GM12801 (cell line): ENCODE measurements around the gene CRYBG2.

Source experiments
- TF ChIP-seq, protein P1 (sequence below): IDR thresholded peaks from one replicate; pipeline ENCODE4 v1.5.1; 2011; ENCODE audit warnings: control low read depth; ENCODE audit not compliant: insufficient read length; ENCODE audit errors: extremely low read depth

Gene CRYBG2

DNA sequence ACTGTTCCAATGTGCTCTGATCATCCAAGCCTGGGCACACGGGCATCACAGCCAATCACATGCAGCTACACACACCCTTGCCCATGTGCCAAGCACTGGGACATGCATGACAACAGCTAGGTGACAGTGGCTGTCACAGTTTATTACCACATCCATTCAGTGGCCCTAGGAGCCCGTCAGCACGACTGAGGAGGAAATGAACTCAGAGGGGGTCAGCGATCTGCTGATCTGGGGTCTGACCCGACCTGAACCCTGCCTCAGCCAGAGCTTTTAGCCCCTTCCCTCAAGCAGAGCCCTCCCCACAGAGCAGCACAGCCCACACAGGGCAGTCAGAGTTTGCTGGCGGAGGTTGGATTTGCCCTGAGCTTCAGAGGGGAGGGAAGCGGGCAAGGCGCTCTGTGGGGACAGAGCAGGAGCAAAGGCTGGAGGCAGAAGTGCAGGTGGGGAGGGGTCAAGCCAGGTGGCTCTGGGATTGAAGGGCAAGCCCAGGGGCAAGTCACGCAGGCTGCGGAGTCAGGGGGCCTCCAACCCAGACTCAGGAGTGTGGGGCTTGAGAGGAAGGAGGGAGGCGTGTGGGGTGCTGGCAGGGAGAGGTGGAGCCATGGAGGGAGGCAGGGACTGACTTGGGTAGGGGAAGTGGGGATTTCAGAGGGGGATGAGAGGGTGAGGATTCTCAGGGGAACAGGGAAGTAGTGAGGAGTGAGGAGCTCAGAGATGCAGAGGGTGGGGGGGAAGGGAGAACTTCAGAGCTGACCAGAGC lies 63.6 kb downstream of the CRYBG2 start:
- TF ChIP-seq, protein P1, sequence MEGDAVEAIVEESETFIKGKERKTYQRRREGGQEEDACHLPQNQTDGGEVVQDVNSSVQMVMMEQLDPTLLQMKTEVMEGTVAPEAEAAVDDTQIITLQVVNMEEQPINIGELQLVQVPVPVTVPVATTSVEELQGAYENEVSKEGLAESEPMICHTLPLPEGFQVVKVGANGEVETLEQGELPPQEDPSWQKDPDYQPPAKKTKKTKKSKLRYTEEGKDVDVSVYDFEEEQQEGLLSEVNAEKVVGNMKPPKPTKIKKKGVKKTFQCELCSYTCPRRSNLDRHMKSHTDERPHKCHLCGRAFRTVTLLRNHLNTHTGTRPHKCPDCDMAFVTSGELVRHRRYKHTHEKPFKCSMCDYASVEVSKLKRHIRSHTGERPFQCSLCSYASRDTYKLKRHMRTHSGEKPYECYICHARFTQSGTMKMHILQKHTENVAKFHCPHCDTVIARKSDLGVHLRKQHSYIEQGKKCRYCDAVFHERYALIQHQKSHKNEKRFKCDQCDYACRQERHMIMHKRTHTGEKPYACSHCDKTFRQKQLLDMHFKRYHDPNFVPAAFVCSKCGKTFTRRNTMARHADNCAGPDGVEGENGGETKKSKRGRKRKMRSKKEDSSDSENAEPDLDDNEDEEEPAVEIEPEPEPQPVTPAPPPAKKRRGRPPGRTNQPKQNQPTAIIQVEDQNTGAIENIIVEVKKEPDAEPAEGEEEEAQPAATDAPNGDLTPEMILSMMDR = no peak

DNA sequence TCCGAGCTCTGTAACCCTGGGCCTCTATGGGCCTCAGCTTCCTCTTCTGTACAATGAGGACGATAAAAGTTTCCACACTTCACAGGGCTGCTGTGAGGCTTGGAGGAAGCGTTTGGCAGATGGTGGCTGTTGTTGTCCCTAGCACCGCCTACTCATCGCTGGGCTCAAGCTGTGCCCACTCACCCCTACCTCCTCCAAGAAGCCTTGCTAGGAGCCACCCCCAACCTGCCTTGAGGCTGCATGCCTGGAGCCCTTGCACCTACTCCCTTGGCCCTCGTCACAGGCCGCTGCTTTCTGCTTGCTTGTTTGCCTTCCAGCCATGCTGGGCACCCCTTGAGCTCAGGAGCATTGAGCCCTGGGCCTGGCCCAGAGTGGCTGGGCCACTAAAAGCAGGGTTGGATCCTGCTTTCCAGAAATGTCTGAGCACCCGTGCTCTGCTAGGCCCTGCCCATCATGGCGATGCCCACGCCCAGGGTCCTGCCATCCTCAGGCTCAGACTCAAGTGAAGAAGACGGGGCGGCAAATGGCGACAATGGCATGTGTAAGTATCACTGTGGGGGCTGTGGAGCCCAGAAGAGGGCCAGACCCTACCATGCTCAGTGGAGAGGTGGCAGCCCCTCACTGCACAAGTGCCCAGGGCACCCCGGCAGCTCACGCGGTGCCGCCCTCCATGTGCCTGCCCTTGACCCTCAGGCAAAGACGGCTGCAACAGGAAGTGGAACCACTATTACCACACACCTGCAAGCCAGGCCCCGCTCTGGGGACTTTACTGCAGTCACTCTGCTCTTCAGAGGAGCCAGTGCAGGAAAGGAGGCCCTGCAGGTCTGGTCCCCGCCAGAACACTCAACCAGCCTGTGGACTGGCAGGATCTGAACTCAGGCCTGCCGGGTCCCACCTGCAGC lies 64.5 kb downstream of the CRYBG2 start:
- TF ChIP-seq, protein P1 = no peak

DNA sequence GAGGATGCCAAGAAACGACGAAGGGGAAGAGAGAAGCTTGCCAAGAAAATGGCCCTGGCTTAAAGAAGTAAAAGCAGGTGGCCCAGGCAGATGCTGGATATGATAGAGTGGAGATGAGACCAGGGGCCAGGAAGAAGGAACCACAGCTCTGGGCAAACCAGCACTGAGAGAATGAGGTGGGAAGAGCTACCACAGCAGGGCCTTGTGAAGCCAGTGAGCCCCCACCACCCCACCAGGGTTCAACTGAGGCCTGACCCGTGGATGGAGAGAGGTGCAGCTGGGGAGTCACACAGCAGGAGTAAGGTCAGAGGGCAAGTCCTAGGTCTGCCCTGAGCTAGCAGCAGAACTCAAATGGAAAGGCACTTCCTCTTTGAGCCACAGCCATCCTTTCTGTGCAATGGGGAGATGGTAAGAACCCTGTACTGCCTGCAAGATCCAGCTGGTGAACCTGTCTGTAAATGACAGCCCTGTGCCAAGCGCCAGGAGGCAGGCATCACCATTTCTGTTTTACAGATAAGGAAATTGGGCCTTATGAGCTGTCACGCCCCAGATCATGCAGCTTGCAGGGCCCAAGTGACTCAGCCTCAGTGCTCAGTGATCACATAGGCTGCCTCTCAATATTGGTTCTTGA lies 65.5 kb downstream of the CRYBG2 start:
- TF ChIP-seq, protein P1 = no peak

DNA sequence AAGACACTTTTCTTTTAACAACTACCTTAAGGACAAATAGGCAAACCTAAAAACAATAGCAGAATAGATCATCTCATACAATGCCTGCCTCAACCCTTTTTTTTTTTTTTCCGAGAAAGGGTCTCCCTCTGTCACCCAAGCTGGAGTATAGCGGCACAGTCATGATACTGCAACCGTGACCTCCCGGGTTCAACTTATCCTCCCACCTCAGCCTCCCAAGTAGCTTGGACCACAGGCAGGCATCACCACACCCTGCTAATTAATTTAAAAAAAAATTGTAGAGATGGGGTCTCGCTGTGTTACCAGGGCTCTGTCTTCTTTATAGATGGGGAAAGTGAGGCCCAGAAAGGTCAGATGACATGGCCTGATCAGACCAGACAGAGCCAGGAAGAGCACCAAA lies 66.1 kb downstream of the CRYBG2 start:
- TF ChIP-seq, protein P1 = no peak

DNA sequence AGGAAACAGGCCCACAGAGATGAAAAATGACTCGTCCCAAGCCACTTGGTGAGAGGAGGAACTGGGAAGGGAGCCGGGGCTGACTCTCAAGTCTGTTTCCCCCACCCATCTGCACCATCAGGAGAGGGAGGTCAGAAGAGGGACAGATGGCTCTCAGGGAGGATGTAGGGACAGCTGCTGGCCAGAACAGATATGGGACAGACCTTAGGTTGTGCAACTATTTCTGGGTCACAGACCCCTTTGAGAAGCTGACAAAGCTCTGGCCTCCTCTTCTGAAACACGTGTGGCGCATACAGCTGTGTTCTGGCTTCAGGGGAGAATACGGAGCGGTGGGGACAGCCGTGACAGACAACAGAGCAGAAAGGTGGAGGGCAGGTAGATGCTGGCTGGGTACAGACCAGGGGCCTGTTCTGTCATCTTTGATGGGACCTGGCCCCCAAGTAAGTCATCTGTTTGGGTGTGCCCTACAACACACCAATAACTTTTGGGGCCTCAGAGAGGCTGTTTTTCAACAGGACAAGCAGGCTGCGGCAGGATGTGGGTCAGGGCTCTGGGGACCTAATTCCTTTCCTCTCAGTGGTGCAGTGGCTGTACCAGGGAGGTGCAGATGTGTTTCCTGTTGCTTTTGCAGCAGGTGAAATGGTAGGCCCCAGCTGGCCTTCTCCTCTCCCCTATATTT lies 66.8 kb downstream of the CRYBG2 start:
- TF ChIP-seq, protein P1 = no peak

DNA sequence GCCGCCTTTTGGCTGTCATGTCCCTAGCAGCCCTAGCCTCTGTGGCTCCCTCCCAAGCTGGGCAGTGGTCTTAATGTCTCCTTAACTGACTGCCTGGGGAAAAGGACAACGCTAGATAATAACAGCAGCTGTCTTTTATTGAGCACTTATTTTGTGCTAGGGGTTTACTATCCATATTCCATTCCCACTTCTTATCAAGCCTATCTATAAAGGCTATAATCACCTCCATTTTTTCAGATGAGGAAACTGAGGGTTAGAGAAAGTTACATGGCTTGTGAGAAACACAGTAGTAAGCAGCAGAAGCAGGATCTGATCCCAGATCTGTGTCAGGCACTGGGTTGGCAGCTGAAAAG lies 67.9 kb downstream of the CRYBG2 start:
- TF ChIP-seq, protein P1 = no peak
